ENCODE measurements around the gene GRIN2C. TPM values are rescaled to one million over a fixed set of nuclear protein-coding genes. Genes with fewer than 3 reads are reported as not detected.

The GRIN2C gene
- total RNA-seq, 4 donors from 2014 or later, result 0.49 to 0.55 TPM; not detected in 2

DNA sequence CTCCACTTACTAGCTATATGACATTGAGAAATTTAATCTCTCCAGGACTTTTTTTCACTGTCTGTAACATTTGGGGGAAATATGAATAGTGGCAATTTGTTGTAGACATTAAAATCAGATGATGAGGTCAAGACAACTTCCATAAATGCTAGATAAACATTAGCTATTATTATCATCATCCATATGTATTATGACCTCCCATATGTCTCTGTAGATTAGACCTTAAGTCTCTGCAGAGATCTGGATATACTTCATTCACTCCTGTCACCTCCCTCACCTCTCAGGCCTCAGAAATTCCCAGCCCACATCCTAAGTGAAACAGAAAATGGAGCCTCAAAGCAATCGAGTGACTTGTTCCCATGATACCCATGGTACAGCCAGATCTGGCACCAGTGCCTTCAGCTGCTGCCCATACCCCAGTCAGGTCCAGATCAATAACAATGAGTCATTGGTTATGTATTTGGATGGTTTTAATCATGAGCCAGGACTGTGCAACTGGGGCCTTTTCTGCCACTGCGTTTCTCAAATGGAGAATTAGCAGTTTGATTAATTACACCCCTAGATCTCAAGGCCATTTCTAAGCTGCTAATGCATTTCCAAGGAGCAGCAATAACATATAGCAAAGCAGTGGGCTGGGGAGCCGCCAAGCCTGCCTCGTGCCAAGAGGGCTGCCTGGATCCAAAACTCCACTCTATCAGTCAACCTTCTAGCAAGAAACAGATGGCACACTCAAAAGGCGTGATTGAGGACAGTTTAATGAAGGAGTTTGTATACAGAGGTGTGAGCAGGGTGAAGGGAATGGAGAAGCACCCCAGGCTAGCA lies 15.7 kb upstream of the GRIN2C start:
- no peak for DNase-seq (ENCODE audit: low spot score in 2 of 2)
- H3K4me3 ChIP-seq (ENCODE audit: low read depth, poor library complexity, severe bottlenecking), result no peak overlapping the region
- TF ChIP-seq POLR2A (IDR thresholded peaks at IDR 0.05) (no peak), CTCF (IDR thresholded peaks at IDR 0.05) (no peak)
- intact Hi-C loops (cut with DNase I; ENCODE audit: low total_unique reads), result no loop called here
- 69 to 74% methylated on average over 5 of the region's 5 CpGs for WGBS, 2 donors

DNA sequence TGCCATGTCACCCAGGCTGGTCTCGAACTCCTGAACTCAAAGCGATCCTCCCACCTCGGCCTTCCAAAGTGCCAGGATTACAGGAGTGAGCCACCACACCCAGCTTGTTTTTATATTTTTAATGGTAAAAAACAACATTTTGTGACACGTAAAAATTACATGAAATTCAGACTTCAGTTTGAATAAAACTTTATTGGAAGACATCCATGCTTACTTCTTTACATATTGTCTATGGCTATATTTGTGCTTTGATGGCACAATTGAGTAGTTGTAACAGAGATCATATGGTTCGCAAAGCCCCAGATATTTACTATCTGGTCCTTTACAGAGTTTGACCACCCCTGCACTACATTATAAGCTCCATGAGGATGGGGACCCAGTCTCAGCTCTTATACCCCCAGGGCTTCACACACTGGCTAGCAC lies 14.9 kb upstream of the GRIN2C start:
- 96 to 97% methylated on average over 5 of the region's 5 CpGs for whole genome bisulfite sequencing, 2 donors
- no peak for DNase-seq (ENCODE audit: low spot score in 2 of 2)
- intact Hi-C loops (cut with DNase I; ENCODE audit: low total_unique reads), result no loop called here
- TF ChIP-seq CTCF (IDR thresholded peaks at IDR 0.05), result no peak
- TF ChIP-seq POLR2A (IDR thresholded peaks at IDR 0.05), result no peak
- H3K4me3 ChIP-seq (ENCODE audit: low read depth, poor library complexity, severe bottlenecking), result no peak overlapping the region

DNA sequence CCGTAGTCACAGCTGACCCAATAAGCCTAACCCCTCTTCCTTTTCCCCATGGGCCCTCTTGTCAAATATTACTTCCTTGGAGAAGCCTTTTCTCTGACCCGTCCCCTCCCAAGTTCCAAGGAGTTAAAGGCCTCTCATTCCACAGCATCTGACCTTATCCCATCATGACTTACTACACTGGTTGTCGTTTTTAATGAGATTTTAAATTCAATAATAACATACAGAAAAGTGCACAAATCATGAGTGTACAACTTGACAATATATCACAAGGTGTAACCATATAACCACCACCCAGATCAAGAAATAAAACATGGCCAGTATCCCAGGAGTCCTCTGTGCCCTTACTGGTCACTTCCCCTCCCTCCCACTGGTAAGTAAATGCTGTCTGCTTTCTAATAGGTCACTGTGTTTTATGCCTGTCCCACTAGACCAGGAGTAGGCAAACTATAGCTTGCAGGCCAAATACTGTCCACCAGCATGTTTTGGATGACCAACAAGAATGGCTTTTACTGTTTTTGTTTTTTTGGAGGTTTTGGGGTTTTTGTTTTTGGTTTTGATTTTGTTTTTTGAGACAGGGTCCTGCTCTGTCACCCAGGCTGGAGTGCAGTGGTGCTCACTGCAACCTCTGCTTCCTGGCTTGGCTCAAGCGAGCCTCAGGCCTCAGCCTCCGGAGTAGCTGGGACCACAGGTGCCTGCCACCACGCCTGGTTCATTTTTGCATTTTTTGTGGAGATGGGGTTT lies 14.4 kb upstream of the GRIN2C start:
- no peak for TF ChIP-seq CTCF (IDR thresholded peaks at IDR 0.05)
- 60 to 62% methylated on average over 6 of the region's 6 CpGs for WGBS, 2 donors
- H3K4me3 ChIP-seq (ENCODE audit: low read depth, poor library complexity, severe bottlenecking), result no peak overlapping the region
- intact Hi-C loops (cut with DNase I; ENCODE audit: low total_unique reads), result no loop called here
- no peak for DNase-seq (ENCODE audit: low spot score in 2 of 2)

GRCh38 chr17:74873037-74873873 lies 13.6 kb upstream of the GRIN2C start:
- TF ChIP-seq CTCF (IDR thresholded peaks at IDR 0.05), result no peak
- peak in 1 of 2 donors; percentile 91 for TF ChIP-seq POLR2A (IDR thresholded peaks at IDR 0.05)
- peak overlapping the region; percentile 28 for H3K4me3 ChIP-seq (ENCODE audit: low read depth, poor library complexity, severe bottlenecking)
- DNase-seq (ENCODE audit: low spot score in 2 of 2), result peak; percentile 100
- intact Hi-C loops (cut with DNase I; ENCODE audit: low total_unique reads), result no loop called here
- 0% methylated on average over 34 to 46 of the region's 55 CpGs for WGBS, 2 donors

DNA sequence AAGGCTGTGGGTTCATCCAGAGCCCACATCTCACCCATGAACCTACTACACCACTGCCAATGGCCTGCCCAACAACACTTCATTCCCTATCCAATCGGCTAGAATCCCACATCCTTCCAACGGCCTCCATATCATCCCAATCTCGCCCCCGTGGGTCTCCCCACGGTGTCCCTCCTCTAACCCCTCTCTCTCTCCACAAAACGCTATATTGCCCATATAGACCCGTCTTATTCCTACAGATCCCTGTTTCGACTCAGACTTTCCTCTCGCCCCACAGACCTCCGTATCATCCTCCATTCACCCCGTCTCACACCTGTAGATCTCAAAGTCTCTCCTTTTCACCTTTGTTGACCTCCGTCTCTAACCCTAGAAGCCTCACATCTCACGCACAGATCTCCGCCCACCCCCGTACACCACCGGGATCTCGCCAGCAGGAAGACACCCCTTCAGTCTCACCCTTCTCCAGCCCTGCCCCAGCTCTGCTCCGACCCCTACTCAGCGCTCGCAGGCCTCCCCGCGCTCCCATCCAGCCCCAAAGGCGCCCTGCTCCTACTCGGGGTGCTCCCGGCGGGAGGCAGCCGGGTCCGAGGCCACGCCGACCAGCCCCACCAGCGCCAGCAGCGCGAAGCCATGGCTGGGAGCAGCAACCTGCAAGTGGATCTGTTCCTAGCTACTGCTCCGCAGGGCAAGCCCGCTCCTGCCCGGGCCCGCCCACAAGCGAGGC lies 12.8 kb upstream of the GRIN2C start, which contains the start of gene FDXR:
Gene FDXR (minus strand): TSS at position 682 of the 724 bp plus-strand sequence. CDS start 50 bp downstream, at position 632.
- TF ChIP-seq CTCF (IDR thresholded peaks at IDR 0.05), result no peak
- no peak for DNase-seq (ENCODE audit: low spot score in 2 of 2)
- WGBS, 2 donors, result 9 to 11% methylated on average over 23 to 33 of the region's 38 CpGs
- H3K4me3 ChIP-seq (ENCODE audit: low read depth, poor library complexity, severe bottlenecking), result peak within 1 kb of the TSS; percentile 52
- intact Hi-C loops (cut with DNase I; ENCODE audit: low total_unique reads), result no loop called here
